D721Med (cell line): Measurements from ENCODE around the gene CYP24A1.

ENCODE experiments used
- DNase-seq: peaks from one replicate; pipeline ENCODE4 v3.0.0; 2011; ENCODE audit warnings: low spot score; ENCODE audit not compliant: insufficient read length
- FAIRE-seq: peaks from 2 replicates; lab custom pipeline; 2011; peaks lifted over from hg19 to GRCh38; lab: Jason Lieb, UNC
- TF ChIP-seq, protein P1 (sequence below): IDR thresholded peaks from 2 replicates; pipeline ENCODE4 v1.5.1; 2012; ENCODE audit warnings: mild to moderate bottlenecking, control low read depth; ENCODE audit not compliant: insufficient read depth; ENCODE audit errors: missing control alignments

Gene CYP24A1

DNA sequence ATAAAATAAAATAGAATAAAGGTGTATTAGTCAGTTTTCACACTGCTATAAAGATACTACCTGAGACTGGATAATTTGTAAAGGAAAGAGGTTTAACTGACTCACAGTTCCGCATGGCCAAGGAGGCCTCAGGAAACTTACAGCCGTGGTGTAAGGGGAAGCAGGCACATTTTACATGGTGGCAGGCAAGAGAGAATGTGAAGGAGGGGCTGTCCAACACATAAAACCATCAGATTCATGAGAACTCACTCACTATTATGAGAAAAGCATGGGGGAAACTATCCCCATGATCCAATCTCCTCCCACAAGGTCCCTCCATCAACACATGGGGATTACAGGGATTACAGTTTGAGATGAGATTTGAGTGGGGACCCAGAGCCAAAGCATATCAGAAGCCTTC is 62.3 kb downstream of the CYP24A1 start:
- DNase-seq (no peak), FAIRE-seq (no peak)
- TF ChIP-seq, protein P1, sequence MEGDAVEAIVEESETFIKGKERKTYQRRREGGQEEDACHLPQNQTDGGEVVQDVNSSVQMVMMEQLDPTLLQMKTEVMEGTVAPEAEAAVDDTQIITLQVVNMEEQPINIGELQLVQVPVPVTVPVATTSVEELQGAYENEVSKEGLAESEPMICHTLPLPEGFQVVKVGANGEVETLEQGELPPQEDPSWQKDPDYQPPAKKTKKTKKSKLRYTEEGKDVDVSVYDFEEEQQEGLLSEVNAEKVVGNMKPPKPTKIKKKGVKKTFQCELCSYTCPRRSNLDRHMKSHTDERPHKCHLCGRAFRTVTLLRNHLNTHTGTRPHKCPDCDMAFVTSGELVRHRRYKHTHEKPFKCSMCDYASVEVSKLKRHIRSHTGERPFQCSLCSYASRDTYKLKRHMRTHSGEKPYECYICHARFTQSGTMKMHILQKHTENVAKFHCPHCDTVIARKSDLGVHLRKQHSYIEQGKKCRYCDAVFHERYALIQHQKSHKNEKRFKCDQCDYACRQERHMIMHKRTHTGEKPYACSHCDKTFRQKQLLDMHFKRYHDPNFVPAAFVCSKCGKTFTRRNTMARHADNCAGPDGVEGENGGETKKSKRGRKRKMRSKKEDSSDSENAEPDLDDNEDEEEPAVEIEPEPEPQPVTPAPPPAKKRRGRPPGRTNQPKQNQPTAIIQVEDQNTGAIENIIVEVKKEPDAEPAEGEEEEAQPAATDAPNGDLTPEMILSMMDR = no peak

DNA sequence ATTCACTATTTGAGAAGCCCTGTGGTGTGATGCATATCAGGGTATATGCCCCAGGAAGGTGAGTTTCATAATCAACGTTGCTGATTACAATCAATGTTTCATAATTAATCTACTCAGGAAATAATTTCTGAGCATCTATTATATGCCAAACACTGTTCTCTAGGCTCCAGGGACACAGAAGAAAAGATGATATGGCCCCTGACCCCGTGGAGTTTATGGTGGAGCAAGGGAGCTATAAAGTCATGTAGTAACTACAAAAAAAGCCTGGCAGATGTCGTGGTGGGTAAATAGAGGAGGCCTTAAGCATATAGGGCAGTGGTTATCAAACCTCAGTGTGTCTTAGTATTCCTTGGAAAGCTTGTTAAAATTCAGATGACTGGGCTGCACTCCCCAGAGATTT is 63.3 kb downstream of the CYP24A1 start:
- TF ChIP-seq, protein P1 = no peak
- DNase-seq (no peak), FAIRE-seq (no peak)

DNA sequence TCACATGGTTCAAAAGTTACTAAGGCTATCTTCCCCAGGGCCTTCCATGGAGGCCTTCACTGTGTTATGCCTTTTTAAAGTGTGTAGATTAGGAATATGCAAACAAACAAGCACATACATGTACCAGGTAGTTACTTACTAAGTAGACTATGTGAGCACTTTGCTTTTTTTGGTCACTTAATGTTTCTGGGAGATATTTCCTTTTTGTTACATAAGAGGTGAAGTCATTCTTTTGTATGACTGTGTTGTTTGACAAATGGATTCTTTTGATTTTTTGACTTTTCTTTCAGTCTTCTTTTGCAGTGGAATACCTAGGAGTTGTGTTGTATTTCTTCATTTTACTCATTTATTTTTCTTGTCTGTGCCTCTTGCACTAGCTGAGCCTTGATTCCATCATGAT is 63.7 kb downstream of the CYP24A1 start:
- FAIRE-seq = no peak
- TF ChIP-seq, protein P1 = no peak
- no peak for DNase-seq

DNA sequence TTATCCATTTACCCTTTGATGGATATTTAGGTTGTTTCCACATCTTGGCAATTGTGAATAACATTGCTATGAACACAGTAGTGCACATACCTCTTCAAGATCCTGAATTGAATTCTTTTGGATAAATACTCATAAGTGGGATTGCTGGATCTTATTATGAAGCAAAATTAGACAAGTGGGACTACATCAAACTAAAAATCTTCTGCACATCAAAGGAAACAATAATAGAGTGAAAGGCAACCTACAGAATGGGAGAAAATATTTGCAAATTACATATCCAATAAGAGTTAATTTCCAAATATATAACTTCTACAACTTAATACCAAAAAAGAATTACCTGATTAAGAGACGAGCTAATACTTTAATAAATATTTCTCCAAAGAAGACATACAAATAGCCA is 65.0 kb downstream of the CYP24A1 start:
- DNase-seq (no peak), FAIRE-seq (no peak)
- TF ChIP-seq, protein P1 = no peak

DNA sequence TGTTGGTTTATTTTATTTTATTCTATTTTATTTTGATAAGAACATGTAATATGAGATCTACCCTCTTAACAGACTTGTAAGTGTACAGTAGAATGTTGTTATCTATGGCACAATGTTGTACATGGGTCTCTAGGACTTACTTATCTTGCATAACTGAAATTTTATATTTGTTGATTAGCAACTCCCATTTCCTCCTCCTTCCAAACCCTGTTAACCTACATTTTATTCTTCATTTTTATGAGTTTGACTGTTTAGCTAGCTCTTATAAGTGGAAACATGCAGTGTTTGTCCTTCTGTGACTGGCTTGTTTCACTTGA is 65.5 kb downstream of the CYP24A1 start:
- no peak for FAIRE-seq
- no peak for DNase-seq
- TF ChIP-seq, protein P1 = no peak

DNA sequence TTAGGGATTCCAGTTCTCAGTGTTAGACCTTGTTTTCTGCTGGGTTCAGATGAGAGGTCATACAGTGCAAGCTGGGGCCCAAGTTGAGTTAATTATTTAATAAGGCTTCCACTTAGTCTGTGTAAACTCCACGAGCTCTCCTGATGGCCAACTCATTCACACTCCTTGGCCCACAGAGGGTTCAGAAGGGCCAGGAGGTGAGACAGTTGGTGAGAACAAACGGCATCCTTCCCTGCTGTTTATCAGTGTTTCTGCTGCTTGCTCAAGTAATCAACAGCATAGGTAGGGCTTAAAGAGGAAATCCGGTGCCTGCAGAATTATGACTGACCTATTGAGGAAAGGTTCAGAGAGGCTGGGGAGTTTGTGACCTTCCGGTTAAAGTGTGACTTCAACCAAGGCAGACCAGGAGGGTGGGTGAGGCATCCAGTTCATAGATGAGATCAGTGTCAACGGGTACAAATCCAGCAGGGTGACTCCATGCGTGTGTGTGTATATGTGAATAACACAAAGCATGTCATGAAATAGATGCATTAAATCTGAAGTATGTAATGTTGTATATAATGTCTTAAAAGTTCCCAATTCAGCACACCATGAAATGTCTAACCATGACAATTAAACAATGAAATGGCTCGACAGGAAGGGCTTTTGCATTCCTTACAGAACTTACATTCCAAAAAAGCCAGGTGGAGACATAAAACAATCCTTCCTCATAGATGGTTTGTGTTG is 66.0 kb downstream of the CYP24A1 start:
- DNase-seq (no peak), FAIRE-seq (no peak)
- TF ChIP-seq, protein P1 = no peak

DNA sequence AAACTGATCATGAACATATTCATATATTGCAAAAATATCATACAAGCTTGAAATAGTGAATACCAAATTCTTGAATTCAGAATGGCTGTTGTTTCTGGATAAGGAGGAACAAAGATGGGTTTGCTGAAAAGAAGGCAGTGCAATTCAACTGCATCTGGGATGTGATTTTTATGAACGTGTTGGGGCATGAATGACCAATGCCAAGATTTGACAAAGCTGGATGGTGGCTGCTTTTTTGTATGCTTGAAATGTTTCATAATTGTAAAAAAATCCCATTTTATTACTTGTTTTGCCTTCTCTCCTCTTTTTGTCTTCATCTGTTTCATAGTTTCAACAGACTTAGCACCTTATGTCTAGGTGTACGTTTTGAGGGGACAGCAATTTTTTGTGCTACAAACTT is 66.6 kb downstream of the CYP24A1 start:
- DNase-seq (no peak), FAIRE-seq (no peak)
- TF ChIP-seq, protein P1 = no peak
